Measurements from ENCODE around the gene PCDHGC3.

The PCDHGC3 gene

DNA sequence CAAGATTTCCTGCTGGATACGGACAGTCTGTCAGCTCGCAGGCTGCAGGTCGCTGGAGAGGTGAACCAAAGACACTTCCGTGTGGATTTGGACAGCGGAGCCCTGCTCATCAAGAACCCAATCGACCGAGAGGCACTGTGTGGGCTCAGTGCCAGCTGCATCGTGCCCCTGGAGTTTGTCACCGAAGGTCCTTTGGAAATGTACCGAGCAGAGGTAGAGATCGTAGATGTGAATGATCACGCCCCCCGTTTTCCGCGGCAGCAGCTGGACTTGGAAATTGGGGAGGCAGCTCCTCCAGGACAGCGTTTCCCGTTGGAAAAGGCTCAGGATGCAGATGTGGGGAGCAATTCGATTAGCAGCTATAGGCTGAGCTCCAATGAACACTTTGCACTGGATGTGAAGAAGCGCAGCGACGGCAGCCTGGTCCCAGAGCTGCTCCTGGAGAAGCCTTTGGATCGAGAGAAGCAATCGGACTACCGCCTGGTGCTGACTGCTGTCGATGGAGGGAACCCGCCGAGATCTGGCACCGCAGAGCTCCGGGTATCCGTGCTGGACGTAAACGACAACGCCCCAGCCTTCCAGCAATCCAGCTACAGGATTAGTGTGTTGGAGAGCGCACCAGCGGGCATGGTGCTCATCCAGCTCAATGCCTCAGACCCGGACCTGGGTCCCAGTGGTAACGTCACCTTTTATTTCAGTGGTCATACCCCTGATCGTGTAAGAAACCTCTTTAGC is 9.7 kb downstream of the PCDHGC3 start:
- DNase-seq (ENCODE audit: low spot score): no peak

DNA sequence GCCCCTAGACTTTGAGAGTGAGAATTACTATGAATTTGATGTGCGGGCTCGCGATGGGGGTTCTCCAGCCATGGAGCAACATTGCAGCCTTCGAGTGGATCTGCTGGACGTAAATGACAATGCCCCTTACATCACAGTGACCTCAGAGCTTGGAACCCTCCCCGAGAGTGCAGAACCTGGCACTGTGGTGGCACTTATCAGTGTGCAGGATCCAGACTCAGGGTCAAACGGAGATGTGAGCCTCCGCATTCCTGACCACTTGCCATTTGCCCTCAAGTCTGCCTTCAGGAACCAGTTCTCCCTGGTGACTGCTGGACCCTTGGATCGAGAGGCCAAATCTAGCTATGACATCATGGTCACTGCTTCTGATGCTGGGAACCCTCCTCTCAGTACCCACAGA is 10.3 kb downstream of the PCDHGC3 start:
- DNase-seq (ENCODE audit: low spot score): no peak

- no peak for DNase-seq (ENCODE audit: low spot score)
Observed at GRCh38 chr5:141487131-141487530, 11.4 kb downstream of the PCDHGC3 start.

GRCh38 chr5:141488591-141489561 is 13.1 kb downstream of the PCDHGC3 start, which contains the start of gene PCDHGC5:
Gene PCDHGC5 (plus strand): TSS chr5:141489081. CDS start chr5:141489241, 160 bp downstream.
- no peak for DNase-seq (ENCODE audit: low spot score)

- DNase-seq (ENCODE audit: low spot score): no peak
Observed at GRCh38 chr5:141489841-141490240, 14.1 kb downstream of the PCDHGC3 start.

- DNase-seq (ENCODE audit: low spot score): no peak
Observed at GRCh38 chr5:141490271-141490670, 14.5 kb downstream of the PCDHGC3 start.

DNA sequence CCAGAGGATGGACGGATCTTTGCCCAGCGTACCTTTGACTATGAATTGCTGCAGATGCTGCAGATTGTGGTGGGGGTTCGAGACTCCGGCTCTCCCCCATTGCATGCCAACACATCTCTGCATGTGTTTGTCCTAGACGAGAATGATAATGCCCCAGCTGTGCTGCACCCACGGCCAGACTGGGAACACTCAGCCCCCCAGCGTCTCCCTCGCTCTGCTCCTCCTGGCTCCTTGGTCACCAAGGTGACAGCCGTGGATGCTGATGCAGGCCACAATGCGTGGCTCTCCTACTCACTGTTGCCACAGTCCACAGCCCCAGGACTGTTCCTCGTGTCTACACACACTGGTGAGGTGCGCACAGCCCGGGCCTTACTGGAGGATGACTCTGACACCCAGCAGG is 15.0 kb downstream of the PCDHGC3 start:
- DNase-seq (ENCODE audit: low spot score): no peak

DNA sequence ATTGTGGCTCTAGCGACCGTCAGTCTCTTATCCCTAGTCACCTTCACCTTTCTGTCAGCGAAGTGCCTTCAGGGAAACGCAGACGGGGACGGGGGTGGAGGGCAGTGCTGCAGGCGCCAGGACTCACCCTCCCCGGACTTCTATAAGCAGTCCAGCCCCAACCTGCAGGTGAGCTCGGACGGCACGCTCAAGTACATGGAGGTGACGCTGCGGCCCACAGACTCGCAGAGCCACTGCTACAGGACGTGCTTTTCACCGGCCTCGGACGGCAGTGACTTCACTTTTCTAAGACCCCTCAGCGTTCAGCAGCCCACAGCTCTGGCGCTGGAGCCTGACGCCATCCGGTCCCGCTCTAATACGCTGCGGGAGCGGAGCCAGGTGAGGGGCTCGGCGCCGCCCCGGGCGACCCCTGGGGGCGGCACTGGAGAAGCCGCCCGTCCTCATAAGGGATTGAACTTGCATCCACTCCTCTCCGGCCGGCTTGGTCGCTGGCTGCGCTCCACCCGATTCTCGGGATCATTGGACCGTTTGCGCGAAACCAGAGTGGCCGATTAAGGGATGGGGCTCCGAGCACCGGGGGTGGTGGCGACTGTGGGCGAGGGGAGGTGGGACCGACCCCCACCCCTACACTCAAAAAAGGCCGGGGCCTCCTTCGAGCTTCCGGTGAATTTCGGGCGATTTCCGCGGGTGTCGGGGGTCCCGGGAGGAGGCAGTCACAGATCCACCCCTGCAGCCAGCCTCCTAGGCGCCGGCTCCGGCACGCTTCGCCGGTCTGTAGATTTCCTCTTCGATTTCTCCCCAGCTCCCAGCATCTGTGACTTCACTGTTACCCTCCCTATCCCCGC is 15.8 kb downstream of the PCDHGC3 start:
- no peak for DNase-seq (ENCODE audit: low spot score)

DNA sequence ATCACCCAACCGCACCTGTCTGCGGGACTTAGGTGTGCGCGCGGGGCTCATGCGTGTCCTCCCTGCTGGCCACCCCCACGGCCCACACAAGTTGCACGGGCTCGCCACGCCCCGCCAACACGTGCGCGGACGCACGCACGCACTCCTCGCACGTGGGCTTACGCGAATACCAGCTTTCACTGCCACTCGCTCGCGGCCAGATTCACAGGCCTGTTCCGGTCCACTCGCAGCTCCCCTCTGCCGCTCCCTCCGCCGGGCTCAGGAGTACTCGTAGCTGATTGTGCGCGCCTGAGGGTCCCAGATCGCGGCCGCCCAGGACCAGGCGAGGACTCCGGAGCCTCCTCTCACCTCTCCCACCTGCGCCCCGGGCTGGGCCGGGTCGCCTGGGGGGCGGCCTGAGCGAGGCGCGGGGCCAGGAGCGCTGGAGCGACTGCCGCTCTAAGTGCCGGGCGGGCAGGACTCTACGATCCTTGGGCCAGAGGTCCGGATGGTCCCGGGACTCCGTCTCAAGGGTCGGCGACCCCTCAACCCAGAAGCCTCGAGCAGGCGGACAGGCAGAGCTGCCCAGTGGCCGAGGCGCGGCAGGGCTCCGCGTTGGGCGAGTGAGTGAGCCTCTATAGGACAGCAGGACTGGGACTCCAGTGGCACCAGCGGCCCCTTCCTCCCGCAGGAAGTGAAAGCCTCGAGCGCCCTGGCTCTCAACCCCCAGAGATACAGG is 16.6 kb downstream of the PCDHGC3 start:
- no peak for DNase-seq (ENCODE audit: low spot score)

DNA sequence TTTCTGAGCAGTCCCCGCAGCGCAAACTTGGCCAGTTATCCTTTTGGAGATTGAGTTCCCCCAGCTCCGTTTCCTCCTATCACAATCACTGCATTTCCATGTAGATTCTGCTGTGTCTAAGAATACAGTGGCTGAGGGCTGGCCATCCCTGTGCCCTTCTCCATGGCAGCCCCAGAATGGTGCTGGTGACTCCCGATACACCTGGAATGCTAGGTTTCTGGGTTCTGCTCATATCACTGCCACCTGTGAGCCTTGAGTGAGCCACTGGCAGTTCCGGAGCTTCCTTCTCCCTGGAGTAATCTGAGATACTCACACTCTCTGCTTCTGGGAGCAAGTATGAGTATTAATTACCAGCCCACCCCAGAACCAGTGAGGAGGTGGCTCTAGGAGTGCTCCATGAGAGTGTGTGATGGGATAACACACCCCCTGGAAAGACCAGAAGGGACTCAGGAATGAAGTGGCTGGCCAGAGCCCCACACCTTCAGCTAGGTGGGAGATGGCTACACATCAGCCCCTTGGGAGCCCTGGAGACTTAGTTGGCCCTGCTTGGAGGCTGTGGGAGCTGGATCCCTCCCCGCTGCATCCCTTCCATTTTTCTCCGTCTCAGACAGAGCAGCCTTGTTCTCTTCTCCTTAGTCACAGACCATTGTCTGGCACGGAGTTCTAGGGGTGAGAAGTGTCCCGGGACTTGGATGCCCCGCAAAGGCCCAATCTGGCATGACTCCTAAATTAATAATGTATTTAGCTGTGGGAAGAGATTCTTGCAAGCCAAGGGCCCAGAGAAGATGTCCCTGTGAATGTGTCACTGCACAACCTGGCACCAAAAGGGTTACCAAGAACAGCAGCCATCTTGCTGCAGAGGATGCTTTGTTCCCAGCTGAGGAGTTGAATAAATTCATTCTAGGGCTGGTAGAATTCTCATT is 18.0 kb downstream of the PCDHGC3 start:
- no peak for DNase-seq (ENCODE audit: low spot score)

- no peak for DNase-seq (ENCODE audit: low spot score)
Observed at GRCh38 chr5:141494761-141495452, 19.1 kb downstream of the PCDHGC3 start.

DNA sequence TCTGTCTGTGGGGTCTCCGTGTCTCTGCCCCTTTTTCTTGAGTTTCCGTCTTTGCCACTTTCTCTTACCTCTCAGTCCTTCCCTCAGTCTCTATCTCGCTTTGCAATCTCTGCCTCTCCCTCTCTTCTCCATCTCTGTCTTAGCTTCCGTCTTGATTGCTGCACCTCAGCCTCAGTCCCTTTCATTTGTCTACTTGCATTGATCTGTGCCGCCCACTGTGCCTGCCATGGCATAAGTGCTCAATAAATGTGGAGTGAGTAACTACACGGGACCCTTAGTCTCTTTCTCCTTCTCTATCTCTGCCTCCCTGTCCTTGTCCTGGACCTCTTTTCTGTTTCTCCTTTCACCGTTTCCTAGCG is 19.7 kb downstream of the PCDHGC3 start:
- no peak for DNase-seq (ENCODE audit: low spot score)

- no peak for DNase-seq (ENCODE audit: low spot score)
Observed at GRCh38 chr5:141496038-141496437, 20.3 kb downstream of the PCDHGC3 start.

- DNase-seq (ENCODE audit: low spot score): no peak
Observed at GRCh38 chr5:141501761-141502160, 26.0 kb downstream of the PCDHGC3 start.

GRCh38 chr5:141503681-141504080 is 27.9 kb downstream of the PCDHGC3 start:
- no peak for DNase-seq (ENCODE audit: low spot score)

- DNase-seq (ENCODE audit: low spot score): no peak
Observed at GRCh38 chr5:141504216-141504615, 28.4 kb downstream of the PCDHGC3 start.

- DNase-seq (ENCODE audit: low spot score): no peak
Observed at GRCh38 chr5:141506381-141507155, 30.8 kb downstream of the PCDHGC3 start.

GRCh38 chr5:141507387-141508091 is 31.8 kb downstream of the PCDHGC3 start:
- DNase-seq (ENCODE audit: low spot score): no peak
